Liver (tissue), 9 donors: ENCODE measurements around the gene CMTM1. TPM values are rescaled to one million over a fixed set of nuclear protein-coding genes. Genes with fewer than 3 reads are reported as not detected.

ENCODE experiments used
- DNase-seq: peaks from one replicate; pipeline ENCODE4 v3.0.0-alpha.2; 2017; ENCODE audit warnings: low spot score
- H3K27ac ChIP-seq, 2 donors: one replicate each; pipeline ENCODE4 v1.7.0; 2013; ENCODE audit warnings: inconsistent platforms in 2 of 2, low read length in 2 of 2, control low read depth in 1 of 2, low read depth in 1 of 2, mild to moderate bottlenecking in 1 of 2
- H3K27me3 ChIP-seq, 4 donors: one replicate each; pipeline versions ENCODE4 v1.6.1 to v1.7.0; 2013; ENCODE audit warnings: low read length in 3 of 4, inconsistent platforms in 1 of 4, mild to moderate bottlenecking in 1 of 4, moderate library complexity in 1 of 4; ENCODE audit not compliant: control insufficient read depth in 4 of 4, insufficient read depth in 4 of 4
- H3K36me3 ChIP-seq, 4 donors: one replicate each; pipeline versions ENCODE4 v1.6.1 to v1.7.0; 2013; ENCODE audit warnings: low read length in 3 of 4, mild to moderate bottlenecking in 3 of 4, low read depth in 1 of 4, moderate library complexity in 1 of 4; ENCODE audit not compliant: control insufficient read depth in 4 of 4, insufficient read depth in 3 of 4
- H3K4me1 ChIP-seq, 4 donors: one replicate each; pipeline versions ENCODE4 v1.6.1 to v1.7.0; 2013; ENCODE audit warnings: low read length in 3 of 4, mild to moderate bottlenecking in 3 of 4, moderate library complexity in 1 of 4; ENCODE audit not compliant: control insufficient read depth in 4 of 4, insufficient read depth in 4 of 4
- H3K4me3 ChIP-seq, 3 donors: one replicate each; pipeline versions ENCODE4 v1.6.1 to v1.7.0; 2013; ENCODE audit warnings: low read length in 3 of 3, control low read depth in 1 of 3, low read depth in 1 of 3, mild to moderate bottlenecking in 1 of 3
- H3K9ac ChIP-seq, 2 donors: one replicate each; pipeline ENCODE4 v1.7.0; 2013; ENCODE audit warnings: low read length in 2 of 2, mild to moderate bottlenecking in 2 of 2, moderate library complexity in 2 of 2, control low read depth in 1 of 2, low read depth in 1 of 2
- H3K9me3 ChIP-seq, 4 donors: one replicate each; pipeline versions ENCODE4 v1.6.1 to v1.7.0; 2013; ENCODE audit warnings: low read length in 3 of 4; ENCODE audit not compliant: control insufficient read depth in 4 of 4
- ATF3 ChIP-seq: IDR thresholded peaks from 2 replicates; pipeline ENCODE4 v1.6.1; 2016; ENCODE audit warnings: antibody characterized with exemption
- EGR1 ChIP-seq, 2 donors: IDR thresholded peaks; 2 replicates each; pipeline ENCODE4 v1.6.1; 2016 to 2018; ENCODE audit warnings: antibody characterized with exemption in 2 of 2, low read depth in 2 of 2
- FOXA2 ChIP-seq: IDR thresholded peaks from 2 replicates; pipeline ENCODE4 v1.6.1; 2016; ENCODE audit warnings: antibody characterized with exemption
- GABPA ChIP-seq, 2 donors: IDR thresholded peaks in 1 of 2; conservative IDR thresholded peaks in 1 of 2; 2 replicates each; pipeline ENCODE4 v1.6.1; 2016; ENCODE audit warnings: antibody characterized with exemption in 2 of 2, mild to moderate bottlenecking in 1 of 2, moderate library complexity in 1 of 2
- HNF4A ChIP-seq, 2 donors: conservative IDR thresholded peaks; 2 replicates each; pipeline ENCODE4 v1.6.1; 2016; ENCODE audit warnings: antibody characterized with exemption in 2 of 2, mild to moderate bottlenecking in 2 of 2
- JUND ChIP-seq, 2 donors: IDR thresholded peaks; 2 replicates each; pipeline ENCODE4 v1.6.1; 2016; ENCODE audit warnings: antibody characterized with exemption in 2 of 2
- MAX ChIP-seq: IDR thresholded peaks from 2 replicates; pipeline ENCODE4 v1.6.1; 2016; ENCODE audit warnings: antibody characterized with exemption
- NR2F2 ChIP-seq: IDR thresholded peaks from 2 replicates; pipeline ENCODE4 v1.6.1; 2016; ENCODE audit warnings: antibody characterized with exemption
- RAD21 ChIP-seq, 2 donors: IDR thresholded peaks; 2 replicates each; pipeline ENCODE4 v1.6.1; 2016; ENCODE audit warnings: antibody characterized with exemption in 2 of 2, mild to moderate bottlenecking in 2 of 2
- REST ChIP-seq: IDR thresholded peaks from 2 replicates; pipeline ENCODE4 v1.6.1; 2016; ENCODE audit warnings: antibody characterized with exemption, mild to moderate bottlenecking
- RXRA ChIP-seq, 2 donors: IDR thresholded peaks; 2 replicates each; pipeline ENCODE4 v1.6.1; 2017 to 2018; ENCODE audit warnings: antibody characterized with exemption in 2 of 2, mild to moderate bottlenecking in 1 of 2
- SP1 ChIP-seq: IDR thresholded peaks from 2 replicates; pipeline ENCODE4 v1.6.1; 2018; ENCODE audit warnings: antibody characterized with exemption, mild to moderate bottlenecking
- TAF1 ChIP-seq: conservative IDR thresholded peaks from 2 replicates; pipeline ENCODE4 v1.6.1; 2016; ENCODE audit warnings: antibody characterized with exemption, mild to moderate bottlenecking
- YY1 ChIP-seq: IDR thresholded peaks from 2 replicates; pipeline ENCODE4 v1.6.1; 2016; ENCODE audit warnings: antibody characterized with exemption, mild to moderate bottlenecking
- ZBTB33 ChIP-seq: IDR thresholded peaks from 2 replicates; pipeline ENCODE4 v1.6.1; 2016; ENCODE audit warnings: antibody characterized with exemption
- WGBS: extraction: QIAGEN DNeasy Blood & Tissue Kit; methylation state at CpG from one replicate; pipeline ENCODE4 v1.1.7; 2013; 5-methylcytosine and 5-hydroxymethylcytosine counted together
- polyA plus RNA-seq, 2 donors: library from polyadenylated mRNA; stranded (reverse) in 1 of 2; unstranded in 1 of 2; fragments of 200-250 nt in 1 of 2; fragments of >200 nt in 1 of 2; fragmentation: Nextera tagmentation in 1 of 2; extraction: Ambion mirVana in 1 of 2; gene quantifications; one replicate each; pipeline versions ENCODE4 v1.2.1 to v1.2.3, GENCODE V29; 2013 to 2015
- total RNA-seq, 2 donors: library from RNA; depleted of rRNA; stranded (reverse); fragments of >200 nt; gene quantifications; one replicate each; pipeline ENCODE4 v1.2.3, GENCODE V29; 2014
- donor health status: healthy.
- donor health status: healthy.
- donor health status: healthy.
- donor health status: healthy.
- donor health status: healthy.

The CMTM1 gene
- total and polyA plus RNA-seq, 4 donors: 0.32 to 0.84 (median 0.49) TPM

GRCh38 chr16:66542396-66542795, 23.8 kb upstream of the CMTM1 start:
- Histone ChIP-seq H3K9ac (no peak overlapping the region), H3K9me3 (no peaks in the 10 kb centered on the region), H3K4me3 (no peak overlapping the region), H3K4me1 (no peaks in the 10 kb centered on the region), H3K27ac (no peak overlapping the region), H3K27me3 (no peaks in the 10 kb centered on the region), H3K36me3 (peaks cover 5 to 17% (median 8%) of the 10 kb centered on the region in 4 donors)
- no peak for DNase-seq
- no peak for TF ChIP-seq RXRA (IDR thresholded peaks at IDR 0.05)
- TF ChIP-seq RAD21 (IDR thresholded peaks at IDR 0.05): no peak
- TF ChIP-seq ZBTB33: no peak
- no peak for TF ChIP-seq FOXA2
- TF ChIP-seq YY1: no peak
- 95% methylated on average over 3 of the region's 3 CpGs for WGBS

- no peak overlapping the region for H3K9ac ChIP-seq
- H3K36me3 ChIP-seq: peaks cover 5 to 11% (median 7%) of the 10 kb centered on the region in 4 donors
- H3K4me3 ChIP-seq: no peak overlapping the region
- no peak for TF ChIP-seq NR2F2
- no peak for TF ChIP-seq FOXA2
- no peak for TF ChIP-seq TAF1
- TF ChIP-seq SP1: no peak
- TF ChIP-seq HNF4A (conservative IDR thresholded peaks at IDR 0.05): no peak
- no peak for TF ChIP-seq YY1
- TF ChIP-seq ATF3: no peak
- TF ChIP-seq REST: no peak
- no peak for TF ChIP-seq EGR1 (IDR thresholded peaks at IDR 0.05; ENCODE audit: low read depth in 2 of 2)
- no peaks in the 10 kb centered on the region for H3K27me3 ChIP-seq
- no peak overlapping the region for H3K27ac ChIP-seq
- 93% methylated on average over 6 of the region's 6 CpGs for WGBS
- no peak for DNase-seq
- no peaks in the 10 kb centered on the region for H3K9me3 ChIP-seq
- H3K4me1 ChIP-seq: peaks cover 0 to 3% (median 0%) of the 10 kb centered on the region in 4 donors
Observed at GRCh38 chr16:66543541-66543940, 22.7 kb upstream of the CMTM1 start.

GRCh38 chr16:66544016-66544757, 22.1 kb upstream of the CMTM1 start:
- no peak for DNase-seq
- H3K9ac ChIP-seq: no peak overlapping the region
- TF ChIP-seq REST (no peak), YY1 (no peak), RAD21 (IDR thresholded peaks at IDR 0.05) (no peak), ATF3 (no peak), RXRA (IDR thresholded peaks at IDR 0.05) (no peak), GABPA (IDR thresholded peaks at IDR 0.05 in 1 of 2, conservative IDR thresholded peaks at IDR 0.05 in 1 of 2) (no peak), JUND (IDR thresholded peaks at IDR 0.05) (no peak), SP1 (no peak), MAX (no peak)
- H3K4me1 ChIP-seq: peaks cover 0 to 10% (median 3%) of the 10 kb centered on the region in 4 donors
- H3K9me3 ChIP-seq: no peaks in the 10 kb centered on the region
- 76% methylated on average over 7 of the region's 7 CpGs for WGBS
- no peaks in the 10 kb centered on the region for H3K27me3 ChIP-seq
- H3K4me3 ChIP-seq: no peak overlapping the region
- H3K36me3 ChIP-seq: peaks cover 4 to 11% (median 7%) of the 10 kb centered on the region in 4 donors
- H3K27ac ChIP-seq: no peak overlapping the region
